GM12878 (cell line): ENCODE results near the gene TCF7. TPM values are rescaled to one million over a fixed set of nuclear protein-coding genes. Genes with fewer than 3 reads are reported as not detected.
A peak's percentile ranks its signal among the peaks of the same experiment; 100 is the strongest.

ENCODE experiments used
- ATAC-seq: fragments of 200-7000 bp; cut with Tn5 transposase; 3 replicates; pipeline ENCODE4 v1.9.1; 2020; ENCODE audit warnings: mild to moderate bottlenecking, moderate library complexity
- BruUV-seq: library from RNA; stranded (reverse); fragments of 400-500 nt; replicated peaks from 2 replicates; lab custom pipeline; 2021; lab: Mats Ljungman, UMichigan
- CTCF ChIA-PET: fragments of 300-600 bp; sonication (Branson Sonifier 250); formaldehyde crosslinking; extraction: SDS; loops from one replicate; lab custom pipeline; 2021; ENCODE audit warnings: inconsistent platforms; lab: Yijun Ruan, JAX
- POLR2A ChIA-PET: fragments of 350-600 bp; formaldehyde crosslinking; extraction: SDS; loops from one replicate; lab custom pipeline; 2021; ENCODE audit warnings: inconsistent platforms; lab: Charles Lee
- RAD21 ChIA-PET: fragments of 300-600 bp; sonication (Branson Sonifier 250); formaldehyde crosslinking; loops from one replicate; lab custom pipeline; 2023; ENCODE audit warnings: antibody characterized with exemption; ENCODE audit not compliant: unreplicated experiment; lab: Charles Lee
- SMC1A ChIA-PET: fragments of 300-600 bp; sonication (Branson Sonifier 250); formaldehyde crosslinking; loops from one replicate; lab custom pipeline; 2023; ENCODE audit not compliant: unreplicated experiment, uncharacterized antibody; lab: Charles Lee
- DNase-seq: peaks from one replicate; pipeline ENCODE4 v3.0.0-alpha.2; 2011; ENCODE audit warnings: low read depth, low spot score
- FAIRE-seq: peaks from 3 replicates; lab custom pipeline; 2011; peaks lifted over from hg19 to GRCh38; lab: Jason Lieb, UNC
- H2AFZ ChIP-seq: 2 replicates; pipeline ENCODE4 v1.6.0; 2011; ENCODE audit warnings: low read depth, low read length, control low read depth; ENCODE audit not compliant: control insufficient read depth
- H3K27ac ChIP-seq: 2 replicates; pipeline ENCODE4 v1.5.1; 2011; ENCODE audit warnings: control low read depth; ENCODE audit not compliant: control insufficient read depth, insufficient read depth
- H3K27me3 ChIP-seq, 2 experiments: replicated peaks in 1 of 2; 2 replicates each; pipeline versions ENCODE4 v1.6.0 to v1.6.1; 2011; ENCODE audit warnings: low read length in 1 of 2; ENCODE audit not compliant: control insufficient read depth in 2 of 2, insufficient read depth in 2 of 2
- H3K36me3 ChIP-seq, 2 experiments: 2 replicates each; pipeline ENCODE4 v1.5.1; 2011; ENCODE audit warnings: low read length in 1 of 2; ENCODE audit not compliant: control insufficient read depth in 2 of 2, insufficient read depth in 2 of 2
- H3K4me1 ChIP-seq: 2 replicates; pipeline ENCODE4 v1.6.1; 2011; ENCODE audit warnings: mild to moderate bottlenecking, low read length, moderate library complexity, mixed read lengths; ENCODE audit not compliant: control insufficient read depth, insufficient read depth
- H3K4me2 ChIP-seq: 2 replicates; pipeline ENCODE4 v1.6.0; 2011; ENCODE audit warnings: control low read depth; ENCODE audit not compliant: control insufficient read depth, insufficient read depth
- H3K4me3 ChIP-seq: fragments of 200-600 bp; sonication (generic); 2 replicates; pipeline ENCODE4 v1.5.1; 2016
- H3K79me2 ChIP-seq: 2 replicates; pipeline ENCODE4 v1.6.0; 2011; ENCODE audit warnings: low read length; ENCODE audit not compliant: control insufficient read depth, insufficient read depth
- H3K9ac ChIP-seq: 2 replicates; pipeline ENCODE4 v1.8.0; 2011; ENCODE audit warnings: low read length, control low read depth, mixed read lengths; ENCODE audit not compliant: control insufficient read depth, insufficient read depth
- H3K9me3 ChIP-seq: replicated peaks from 3 replicates; pipeline ENCODE4 v1.5.1; 2011; ENCODE audit warnings: mild to moderate bottlenecking, low read length; ENCODE audit not compliant: control insufficient read depth, insufficient read depth
- H4K20me1 ChIP-seq: 2 replicates; pipeline ENCODE4 v1.6.0; 2011; ENCODE audit not compliant: control insufficient read depth, insufficient read depth
- JUNB ChIP-seq: IDR thresholded peaks from 2 replicates; pipeline ENCODE4 v1.6.1; 2016; ENCODE audit warnings: antibody characterized with exemption, mild to moderate bottlenecking
- MTA3 ChIP-seq: IDR thresholded peaks from 2 replicates; pipeline ENCODE4 v1.6.1; 2012; ENCODE audit warnings: low read length, inconsistent platforms, borderline replicate concordance
- NR2C1 ChIP-seq: fragments of 450-650 bp; IDR thresholded peaks from 2 replicates; pipeline ENCODE4 v1.6.1; 2017; ENCODE audit warnings: antibody characterized with exemption, mild to moderate bottlenecking, moderate library complexity
- PAX8 ChIP-seq: fragments of 450-650 bp; IDR thresholded peaks from 2 replicates; pipeline ENCODE4 v1.6.1; 2017; ENCODE audit warnings: mild to moderate bottlenecking, moderate library complexity
- RELA ChIP-seq: fragments of 450-650 bp; IDR thresholded peaks from 2 replicates; pipeline ENCODE4 v1.8.0; 2014; ENCODE audit warnings: borderline replicate concordance; ENCODE audit not compliant: partially characterized antibody
- WRNIP1 ChIP-seq: IDR thresholded peaks from 2 replicates; pipeline ENCODE4 v1.6.1; 2011; ENCODE audit warnings: low read depth, low read length, improper control_type of control experiment, borderline replicate concordance
- ZBED1 ChIP-seq: IDR thresholded peaks from 2 replicates; pipeline ENCODE4 v1.6.1; 2016; ENCODE audit warnings: borderline replicate concordance
- WGBS: methylation state at CpG from one replicate; pipeline ENCODE4 v1.1.6; 2016; ENCODE audit warnings: low lambda C conversion rate; ENCODE audit not compliant: insufficient replicate concordance, insufficient coverage; ENCODE audit errors: missing lambda C conversion rate; 5-methylcytosine and 5-hydroxymethylcytosine counted together
- in situ Hi-C: fragments of 300-500 bp; cut with MboI; formaldehyde crosslinking; loops from 9 replicates; pipeline ENCODE4 v1.14.3; 2018; ENCODE audit warnings: mixed read lengths
- intact Hi-C: fragments of 100-400 bp; cut with micrococcal nuclease; formaldehyde crosslinking; loops from one replicate; pipeline ENCODE4 v1.14.2; 2022; ENCODE audit not compliant: unreplicated experiment
- polyA plus RNA-seq, 11 experiments: library from polyadenylated mRNA; depleted of rRNA in 4 of 11; unstranded in 6 of 11; stranded (reverse) in 5 of 11; fragments of >200 nt; fragmentation: Nextera tagmentation in 4 of 11; fragmentation: Illumina TruSeq in 1 of 11; extraction: Ambion mirVana in 4 of 11; extraction: Trizol in 1 of 11; gene quantifications; 1 replicate in 1 of 11; 2 replicates in 10 of 11; pipeline versions ENCODE4 v1.2.1 to v1.2.3, GENCODE V29; 2011 to 2016; ENCODE audit warnings: inconsistent platforms in 2 of 11, missing spikeins in 2 of 11, low read depth in 1 of 11
- total RNA-seq, 4 experiments: library from RNA; depleted of rRNA in 3 of 4; stranded (reverse); fragments of >200 nt in 3 of 4; fragmentation: Illumina TruSeq in 1 of 4; extraction: Trizol in 1 of 4; gene quantifications; 2 replicates each; pipeline versions ENCODE4 v1.2.1 to v1.2.3, GENCODE V29; 2013 to 2021
- TF ChIP-seq, protein P1 (sequence below): IDR thresholded peaks from 2 replicates; pipeline ENCODE4 v1.6.1; 2011; ENCODE audit warnings: low read depth, low read length, improper control_type of control experiment, borderline replicate concordance
- TF ChIP-seq, protein P2 (sequence below): fragments of 450-650 bp; IDR thresholded peaks from 2 replicates; pipeline ENCODE4 v1.6.1; 2017; ENCODE audit warnings: mild to moderate bottlenecking, low read depth, inconsistent platforms; ENCODE audit not compliant: poor library complexity, severe bottlenecking
- TF ChIP-seq, protein P3 (sequence below): IDR thresholded peaks from 2 replicates; pipeline ENCODE4 v1.6.1; 2011; ENCODE audit warnings: borderline replicate concordance, low read depth, mild to moderate bottlenecking, moderate library complexity, mixed read lengths, low read length; ENCODE audit not compliant: insufficient read depth; ENCODE audit errors: extremely low read length

The TCF7 gene
- total and polyA plus RNA-seq, 10 of the 15 experiments (the other 5 are each of a cell fraction or from before 2014, with no cell fraction given): 10.0 to 60.2 (median 23.6) TPM

DNA sequence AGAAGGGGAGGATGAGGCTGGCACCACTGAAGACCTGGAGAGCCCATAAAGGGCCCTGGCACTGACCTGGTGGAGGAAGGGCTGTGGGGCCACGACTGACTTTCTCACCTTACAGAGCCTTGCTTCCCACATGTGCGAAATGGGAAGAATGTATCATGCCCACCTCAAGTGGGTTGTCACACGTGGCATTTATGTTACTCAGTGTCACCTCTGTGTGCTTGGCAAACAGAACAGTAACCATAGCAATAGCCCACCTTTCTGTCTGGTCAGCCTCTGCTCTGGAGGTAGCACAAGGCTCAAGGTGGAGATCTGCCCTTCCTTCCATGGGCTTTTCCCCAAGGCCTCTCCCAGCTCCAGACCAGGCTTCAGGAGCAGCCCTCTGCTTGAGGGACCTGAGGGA, 16.7 kb downstream of the TCF7 start:
- no peaks in the 10 kb centered on the region for H3K27me3 ChIP-seq
- BruUV-seq: no TSS peak
- no peaks in the 10 kb centered on the region for H4K20me1 ChIP-seq
- no peak for ATAC-seq
- peaks cover 68% of the 10 kb centered on the region for H3K4me1 ChIP-seq
- ChIA-PET SMC1A (interaction anchor here (1.0 to 7.6 kb wide), 4 partner anchors 8 to 92 kb away, joined by 3 to 76 read pairs (median 13); no protein-coding TSS in a partner anchor), CTCF (interaction anchor here (1.4 to 12.1 kb wide), 6 partner anchors 10 to 92 kb away, joined by 4 to 184 read pairs (median 13); no protein-coding TSS in a partner anchor), RAD21 (interaction anchor here (1.9 to 2.9 kb wide), 3 partner anchors 13 to 92 kb away, joined by 9 to 13 read pairs (median 13); no protein-coding TSS in a partner anchor), POLR2A (interaction anchor here (8.7 to 19.5 kb wide), 2 partner anchors 8 to 17 kb away, joined by 102 to 291 read pairs; partner anchors contain the start of gene TCF7)
- peaks cover 47% of the 10 kb centered on the region for H3K79me2 ChIP-seq
- H3K9me3 ChIP-seq: no peaks in the 10 kb centered on the region
- H3K36me3 ChIP-seq: peaks cover 12 to 15% of the 10 kb centered on the region in 2 experiments; a peak in 3 of 4 replicates
- 81% methylated on average over 3 of the region's 3 CpGs for WGBS
- H3K4me2 ChIP-seq: no peak overlapping the region
- intact Hi-C loops: no loop called here
- TF ChIP-seq, protein P1, sequence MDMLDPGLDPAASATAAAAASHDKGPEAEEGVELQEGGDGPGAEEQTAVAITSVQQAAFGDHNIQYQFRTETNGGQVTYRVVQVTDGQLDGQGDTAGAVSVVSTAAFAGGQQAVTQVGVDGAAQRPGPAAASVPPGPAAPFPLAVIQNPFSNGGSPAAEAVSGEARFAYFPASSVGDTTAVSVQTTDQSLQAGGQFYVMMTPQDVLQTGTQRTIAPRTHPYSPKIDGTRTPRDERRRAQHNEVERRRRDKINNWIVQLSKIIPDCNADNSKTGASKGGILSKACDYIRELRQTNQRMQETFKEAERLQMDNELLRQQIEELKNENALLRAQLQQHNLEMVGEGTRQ: no peak
- TF ChIP-seq, protein P2, sequence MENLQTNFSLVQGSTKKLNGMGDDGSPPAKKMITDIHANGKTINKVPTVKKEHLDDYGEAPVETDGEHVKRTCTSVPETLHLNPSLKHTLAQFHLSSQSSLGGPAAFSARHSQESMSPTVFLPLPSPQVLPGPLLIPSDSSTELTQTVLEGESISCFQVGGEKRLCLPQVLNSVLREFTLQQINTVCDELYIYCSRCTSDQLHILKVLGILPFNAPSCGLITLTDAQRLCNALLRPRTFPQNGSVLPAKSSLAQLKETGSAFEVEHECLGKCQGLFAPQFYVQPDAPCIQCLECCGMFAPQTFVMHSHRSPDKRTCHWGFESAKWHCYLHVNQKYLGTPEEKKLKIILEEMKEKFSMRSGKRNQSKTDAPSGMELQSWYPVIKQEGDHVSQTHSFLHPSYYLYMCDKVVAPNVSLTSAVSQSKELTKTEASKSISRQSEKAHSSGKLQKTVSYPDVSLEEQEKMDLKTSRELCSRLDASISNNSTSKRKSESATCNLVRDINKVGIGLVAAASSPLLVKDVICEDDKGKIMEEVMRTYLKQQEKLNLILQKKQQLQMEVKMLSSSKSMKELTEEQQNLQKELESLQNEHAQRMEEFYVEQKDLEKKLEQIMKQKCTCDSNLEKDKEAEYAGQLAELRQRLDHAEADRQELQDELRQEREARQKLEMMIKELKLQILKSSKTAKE: no peak
- TF ChIP-seq ZBED1 (no peak), NR2C1 (no peak), RELA (no peak), JUNB (no peak), PAX8 (no peak), MTA3 (no peak), WRNIP1 (no peak)
- TF ChIP-seq, protein P3, sequence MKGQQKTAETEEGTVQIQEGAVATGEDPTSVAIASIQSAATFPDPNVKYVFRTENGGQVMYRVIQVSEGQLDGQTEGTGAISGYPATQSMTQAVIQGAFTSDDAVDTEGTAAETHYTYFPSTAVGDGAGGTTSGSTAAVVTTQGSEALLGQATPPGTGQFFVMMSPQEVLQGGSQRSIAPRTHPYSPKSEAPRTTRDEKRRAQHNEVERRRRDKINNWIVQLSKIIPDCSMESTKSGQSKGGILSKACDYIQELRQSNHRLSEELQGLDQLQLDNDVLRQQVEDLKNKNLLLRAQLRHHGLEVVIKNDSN: no peak
- FAIRE-seq: no peak
- no peak overlapping the region; the same call in 1 of the 2 replicates for H3K9ac ChIP-seq
- DNase-seq: no peak
- H2AFZ ChIP-seq: no peak overlapping the region
- no peak overlapping the region for H3K4me3 ChIP-seq
- peak overlapping the region; percentile 48 for H3K27ac ChIP-seq
- in situ Hi-C loops: no loop called here
